ENCODE results near the gene SSR1.

The SSR1 gene

DNA sequence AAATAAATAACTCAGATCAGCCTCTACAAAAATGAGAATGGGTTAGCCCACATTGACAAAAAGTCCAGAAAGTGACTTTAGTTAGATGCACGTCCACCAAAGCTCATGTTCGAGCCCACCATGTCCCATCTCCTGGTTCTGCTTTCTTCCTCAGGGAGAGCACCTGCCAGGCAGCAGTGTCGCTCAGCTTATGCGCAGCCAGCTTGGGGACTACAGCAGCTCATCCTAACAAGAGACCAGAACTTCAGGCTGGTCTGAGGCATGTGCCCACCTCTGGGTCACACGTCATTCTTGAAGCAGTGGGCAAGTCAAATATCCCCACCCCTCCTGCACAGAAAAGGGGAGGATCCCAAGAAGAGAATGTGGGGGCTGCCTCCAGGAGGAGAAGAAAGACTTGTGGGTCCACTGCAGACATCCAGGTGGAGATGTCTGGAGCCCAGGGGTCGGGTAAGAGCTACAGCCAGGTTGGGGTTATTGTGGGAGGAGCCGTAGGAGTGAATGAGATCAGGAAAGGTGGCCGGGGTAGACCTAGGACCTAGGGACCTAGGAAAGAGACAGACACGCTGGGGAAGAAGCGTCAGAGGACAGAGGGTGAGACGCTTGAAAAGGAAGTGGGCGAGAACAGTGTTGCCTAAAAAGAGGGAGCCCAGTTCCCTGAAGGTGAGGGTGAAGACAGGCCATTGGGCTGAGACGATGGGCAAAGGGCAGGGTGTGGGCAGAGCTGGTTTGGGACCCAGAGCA, 52.5 kb downstream of the SSR1 start:
- H3K9me3 ChIP-seq (ENCODE audit: severe bottlenecking): peaks cover 15% of the 10 kb centered on the region
- no peaks in the 10 kb centered on the region for H3K36me3 ChIP-seq
- H3K27me3 ChIP-seq (ENCODE audit: insufficient read depth, low read depth, severe bottlenecking): no peaks in the 10 kb centered on the region
- peak overlapping the region; percentile 87 for H3K27ac ChIP-seq
- H3K4me3 ChIP-seq (ENCODE audit: low read depth, low read length): peak overlapping the region; percentile 52
- TF ChIP-seq, protein P1, sequence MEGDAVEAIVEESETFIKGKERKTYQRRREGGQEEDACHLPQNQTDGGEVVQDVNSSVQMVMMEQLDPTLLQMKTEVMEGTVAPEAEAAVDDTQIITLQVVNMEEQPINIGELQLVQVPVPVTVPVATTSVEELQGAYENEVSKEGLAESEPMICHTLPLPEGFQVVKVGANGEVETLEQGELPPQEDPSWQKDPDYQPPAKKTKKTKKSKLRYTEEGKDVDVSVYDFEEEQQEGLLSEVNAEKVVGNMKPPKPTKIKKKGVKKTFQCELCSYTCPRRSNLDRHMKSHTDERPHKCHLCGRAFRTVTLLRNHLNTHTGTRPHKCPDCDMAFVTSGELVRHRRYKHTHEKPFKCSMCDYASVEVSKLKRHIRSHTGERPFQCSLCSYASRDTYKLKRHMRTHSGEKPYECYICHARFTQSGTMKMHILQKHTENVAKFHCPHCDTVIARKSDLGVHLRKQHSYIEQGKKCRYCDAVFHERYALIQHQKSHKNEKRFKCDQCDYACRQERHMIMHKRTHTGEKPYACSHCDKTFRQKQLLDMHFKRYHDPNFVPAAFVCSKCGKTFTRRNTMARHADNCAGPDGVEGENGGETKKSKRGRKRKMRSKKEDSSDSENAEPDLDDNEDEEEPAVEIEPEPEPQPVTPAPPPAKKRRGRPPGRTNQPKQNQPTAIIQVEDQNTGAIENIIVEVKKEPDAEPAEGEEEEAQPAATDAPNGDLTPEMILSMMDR (IDR thresholded peaks at IDR 0.05; ENCODE audit: low read depth, low read length): no peak
- DNase-seq: peak; percentile 40

DNA sequence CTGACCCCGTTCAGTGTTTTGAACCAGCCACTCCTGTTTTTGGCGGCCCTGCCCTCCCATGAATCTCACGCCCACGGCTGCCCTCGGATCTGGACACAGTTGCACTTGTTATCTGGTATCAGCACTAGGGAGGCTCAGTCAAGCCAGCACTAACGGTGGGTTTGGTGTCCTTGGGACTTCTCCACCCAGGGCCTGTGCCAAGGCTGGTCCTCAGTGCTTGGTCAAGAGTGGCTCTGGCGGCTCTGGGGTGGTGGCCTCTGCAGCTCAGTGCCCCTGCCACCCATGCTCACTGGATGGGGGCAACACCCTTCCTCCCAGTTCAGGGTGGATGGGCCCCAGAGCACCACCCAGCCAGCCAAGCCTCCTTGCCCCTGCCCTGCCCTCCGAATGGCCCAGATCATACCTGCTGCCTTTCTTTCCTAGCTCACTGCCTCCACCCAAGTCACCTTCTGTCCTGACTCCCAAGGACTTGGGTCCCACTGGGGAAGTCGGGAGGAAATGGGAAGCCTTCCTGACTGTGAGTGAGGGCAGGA, 54.7 kb downstream of the SSR1 start:
- Histone ChIP-seq H3K9me3 (ENCODE audit: severe bottlenecking) (peaks cover 15% of the 10 kb centered on the region), H3K27ac (no peak overlapping the region), H3K36me3 (no peaks in the 10 kb centered on the region), H3K4me3 (ENCODE audit: low read depth, low read length) (no peak overlapping the region), H3K27me3 (ENCODE audit: insufficient read depth, low read depth, severe bottlenecking) (no peaks in the 10 kb centered on the region)
- TF ChIP-seq, protein P1 (IDR thresholded peaks at IDR 0.05; ENCODE audit: low read depth, low read length): no peak
- DNase-seq: peak; percentile 8

DNA sequence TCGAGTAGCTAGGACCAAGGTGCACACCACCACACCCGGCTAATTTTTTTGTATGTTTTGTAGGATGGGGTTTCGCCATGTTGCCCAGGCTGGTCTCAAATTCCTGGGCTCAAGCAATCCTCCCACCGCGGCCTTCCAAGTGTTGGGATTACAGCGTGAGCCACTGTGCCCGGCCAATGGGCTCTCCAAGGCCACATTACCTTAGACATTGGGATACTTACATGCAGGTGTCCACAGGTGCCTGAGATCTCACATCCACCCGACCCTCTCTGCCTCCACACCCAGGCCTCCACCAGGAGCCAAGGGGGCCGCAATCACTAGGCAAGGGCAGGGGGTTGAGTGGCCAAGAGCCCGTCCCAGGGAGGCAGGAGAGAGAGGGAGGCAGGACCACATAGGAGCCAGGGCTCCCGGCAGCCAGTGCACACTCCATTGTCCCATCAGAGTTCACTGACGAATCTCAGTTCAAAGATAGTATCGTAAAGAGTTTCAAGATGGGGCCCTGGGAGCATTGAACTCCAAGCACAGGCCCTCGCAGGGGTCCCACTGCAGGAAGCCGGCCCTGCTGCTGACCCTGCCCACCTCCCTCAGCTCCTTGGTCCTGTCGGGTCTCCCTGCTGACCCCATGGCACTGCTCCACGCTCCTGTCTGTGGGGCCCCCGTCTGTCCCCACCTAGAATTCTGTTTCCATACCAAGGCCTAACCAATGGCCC, 55.3 kb downstream of the SSR1 start:
- H3K9me3 ChIP-seq (ENCODE audit: severe bottlenecking): peaks cover 15% of the 10 kb centered on the region
- no peaks in the 10 kb centered on the region for H3K27me3 ChIP-seq (ENCODE audit: insufficient read depth, low read depth, severe bottlenecking)
- no peak overlapping the region for H3K4me3 ChIP-seq (ENCODE audit: low read depth, low read length)
- DNase-seq: peak; percentile 7
- H3K27ac ChIP-seq: no peak overlapping the region
- no peaks in the 10 kb centered on the region; the same call in 1 of the 2 replicates for H3K36me3 ChIP-seq
- TF ChIP-seq, protein P1 (IDR thresholded peaks at IDR 0.05; ENCODE audit: low read depth, low read length): no peak

DNA sequence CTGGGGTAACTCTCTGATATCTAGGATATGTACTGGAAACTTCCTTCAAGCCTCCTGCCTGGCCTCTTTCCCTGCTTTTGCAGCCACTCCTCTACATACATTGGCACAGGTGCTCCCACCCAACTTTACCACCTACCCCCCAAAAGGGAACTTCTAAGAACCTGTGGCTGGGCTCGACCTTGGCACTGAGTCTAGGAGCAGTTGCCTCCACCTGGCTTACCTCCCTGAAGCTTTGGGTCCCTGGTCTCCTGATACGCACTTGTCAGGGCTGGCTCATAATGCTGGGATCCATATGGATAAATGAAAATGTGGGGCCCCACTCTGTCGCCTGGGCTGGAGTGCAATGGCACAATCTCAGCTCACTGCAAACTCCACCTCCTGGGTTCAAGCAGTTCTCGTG, 56.2 kb downstream of the SSR1 start:
- H3K4me3 ChIP-seq (ENCODE audit: low read depth, low read length): no peak overlapping the region
- peaks cover 15% of the 10 kb centered on the region for H3K9me3 ChIP-seq (ENCODE audit: severe bottlenecking)
- peak; percentile 6 for DNase-seq
- H3K27me3 ChIP-seq (ENCODE audit: insufficient read depth, low read depth, severe bottlenecking): no peaks in the 10 kb centered on the region
- TF ChIP-seq, protein P1 (IDR thresholded peaks at IDR 0.05; ENCODE audit: low read depth, low read length): no peak
- peaks cover 9% of the 10 kb centered on the region for H3K36me3 ChIP-seq
- no peak overlapping the region for H3K27ac ChIP-seq

DNA sequence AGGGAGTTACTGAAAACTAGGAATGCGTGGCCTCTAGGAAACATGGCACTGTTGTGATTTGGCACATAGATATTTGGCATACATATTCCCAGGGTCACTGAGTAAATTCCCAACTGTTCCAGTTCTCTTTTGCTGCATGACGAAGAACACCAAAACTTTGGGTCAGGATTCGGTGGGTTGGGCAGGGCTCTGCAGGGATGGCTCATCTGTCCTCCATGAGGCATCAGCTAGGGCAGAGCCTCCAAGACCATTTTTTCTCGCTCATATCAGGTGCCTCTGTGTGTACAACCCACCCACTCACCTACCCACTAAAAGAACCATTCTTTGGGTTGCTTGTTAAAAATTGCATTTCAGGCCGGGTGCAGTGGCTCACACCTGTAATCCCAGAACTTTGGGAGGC, 57.1 kb downstream of the SSR1 start:
- no peak for DNase-seq
- no peak overlapping the region for H3K4me3 ChIP-seq (ENCODE audit: low read depth, low read length)
- no peak overlapping the region for H3K27ac ChIP-seq
- H3K36me3 ChIP-seq: peaks cover 12% of the 10 kb centered on the region
- TF ChIP-seq, protein P1 (IDR thresholded peaks at IDR 0.05; ENCODE audit: low read depth, low read length): no peak
- no peaks in the 10 kb centered on the region for H3K27me3 ChIP-seq (ENCODE audit: insufficient read depth, low read depth, severe bottlenecking)
- H3K9me3 ChIP-seq (ENCODE audit: severe bottlenecking): peaks cover 15% of the 10 kb centered on the region
